CD4-positive, CD25-positive, alpha-beta regulatory T cell (primary cell): ENCODE data around the gene DPP10. TPM values are rescaled to one million over a fixed set of nuclear protein-coding genes. Genes with fewer than 3 reads are reported as not detected.

ENCODE experiments used
- ATAC-seq, 2 donors: fragments of 150-1000 bp; cut with Tn5 transposase; one replicate each; pipeline ENCODE4 v1.10.0; 2021; ENCODE audit warnings: low read depth in 2 of 2, moderate number of reproducible peaks in 2 of 2, moderate library complexity in 1 of 2
- DNase-seq, 3 donors: peaks; one replicate each; pipeline versions ENCODE4 v3.0.0 to v3.0.0-alpha.2; 2012 to 2022; ENCODE audit warnings: mixed read lengths in 1 of 3
- H3K27ac ChIP-seq: one replicate; pipeline ENCODE4 v1.7.0; 2013; ENCODE audit warnings: mild to moderate bottlenecking, low read length; ENCODE audit not compliant: insufficient read depth, poor library complexity, severe bottlenecking
- H3K27me3 ChIP-seq: one replicate; pipeline ENCODE4 v1.7.0; 2013; ENCODE audit warnings: low read length; ENCODE audit not compliant: control insufficient read depth, insufficient read depth
- H3K36me3 ChIP-seq: one replicate; pipeline ENCODE4 v1.7.0; 2013; ENCODE audit warnings: mild to moderate bottlenecking, low read length, moderate library complexity; ENCODE audit not compliant: control insufficient read depth, insufficient read depth
- H3K4me1 ChIP-seq: 2 replicates; pipeline ENCODE4 v1.7.0; 2013; ENCODE audit warnings: mild to moderate bottlenecking, low read length; ENCODE audit not compliant: insufficient read depth, control insufficient read depth, poor library complexity, severe bottlenecking
- H3K4me3 ChIP-seq: one replicate; pipeline ENCODE4 v1.7.0; 2013; ENCODE audit warnings: low read depth, mild to moderate bottlenecking, low read length, moderate library complexity
- H3K9me3 ChIP-seq, 2 experiments: 1 replicate in 1 of 2; 2 replicates in 1 of 2; pipeline ENCODE4 v1.7.0; 2013; ENCODE audit warnings: low read length in 2 of 2, mild to moderate bottlenecking in 1 of 2, moderate library complexity in 1 of 2; ENCODE audit not compliant: control insufficient read depth in 2 of 2
- H3K27ac Mint-ChIP-seq, 3 donors: one replicate each; pipeline ENCODE4 v1.8.0; 2020 to 2022; ENCODE audit warnings: mild to moderate bottlenecking in 3 of 3, mixed read lengths in 3 of 3, moderate library complexity in 2 of 3
- H3K27me3 Mint-ChIP-seq: one replicate; pipeline ENCODE4 v1.8.0; 2022; ENCODE audit warnings: mild to moderate bottlenecking, mixed read lengths
- H3K36me3 Mint-ChIP-seq: one replicate; pipeline ENCODE4 v1.8.0; 2020; ENCODE audit warnings: mixed read lengths
- H3K4me1 Mint-ChIP-seq, 4 donors: one replicate each; pipeline ENCODE4 v1.8.0; 2020 to 2022; ENCODE audit warnings: mixed read lengths in 4 of 4, mild to moderate bottlenecking in 1 of 4
- H3K4me3 Mint-ChIP-seq, 4 donors: one replicate each; pipeline ENCODE4 v1.8.0; 2020 to 2022; ENCODE audit warnings: mild to moderate bottlenecking in 4 of 4, mixed read lengths in 4 of 4, moderate library complexity in 3 of 4
- H3K9me3 Mint-ChIP-seq, 7 donors: one replicate each; pipeline ENCODE4 v1.8.0; 2020 to 2022; ENCODE audit warnings: mixed read lengths in 7 of 7, mild to moderate bottlenecking in 3 of 7, moderate library complexity in 2 of 7
- polyA plus RNA-seq, 4 donors: library from polyadenylated mRNA; unstranded; fragments of 300-500 nt; fragmentation: Illumina TruSeq; gene quantifications; one replicate each; pipeline ENCODE4 v1.2.3, GENCODE V29; 2021
- total RNA-seq: library from RNA; stranded (reverse); gene quantifications from one replicate; pipeline ENCODE4 v1.2.3, GENCODE V29; 2022

The DPP10 gene
- total and polyA plus RNA-seq, 5 donors from 2014 or later: not detected

- H3K27ac ChIP-seq: no peak overlapping the region
- peaks cover 7 to 23% (median 9%) of the 10 kb centered on the region in 7 donors for H3K9me3 Mint-ChIP-seq
Observed at GRCh38 chr2:115573756-115574155, 1131.3 kb downstream of the DPP10 start.

GRCh38 chr2:115574667-115575066 lies 1132.2 kb downstream of the DPP10 start:
- Histone ChIP-seq H3K4me3 (no peak overlapping the region), H3K27me3 (no peaks in the 10 kb centered on the region), H3K4me1 (no peaks in the 10 kb centered on the region), H3K9me3 (peaks cover 3% of the 10 kb centered on the region in 2 experiments), H3K27ac (no peak overlapping the region), H3K36me3 (no peaks in the 10 kb centered on the region)
- Mint-ChIP-seq H3K9me3 (peaks cover 7 to 20% (median 8%) of the 10 kb centered on the region in 7 donors), H3K27me3 (no peaks in the 10 kb centered on the region), H3K36me3 (no peaks in the 10 kb centered on the region), H3K27ac (no peak overlapping the region), H3K4me3 (no peak overlapping the region), H3K4me1 (peaks cover 0 to 4% (median 0%) of the 10 kb centered on the region in 4 donors)
- DNase-seq: no peak
- no peak for ATAC-seq

More at GRCh38 chr2:115573756-115574155, 1131.3 kb downstream of the DPP10 start:
- H3K36me3 ChIP-seq: no peaks in the 10 kb centered on the region
- H3K4me1 ChIP-seq: no peaks in the 10 kb centered on the region
- DNase-seq (no peak), ATAC-seq (no peak)
- H3K27ac Mint-ChIP-seq: no peak overlapping the region
- peaks cover 3 to 6% of the 10 kb centered on the region in 2 experiments for H3K9me3 ChIP-seq
- no peaks in the 10 kb centered on the region for H3K27me3 ChIP-seq
- no peak overlapping the region for H3K4me3 Mint-ChIP-seq
- no peak overlapping the region for H3K4me3 ChIP-seq
- no peaks in the 10 kb centered on the region for H3K27me3 Mint-ChIP-seq
- H3K4me1 Mint-ChIP-seq: peaks cover 0 to 4% (median 0%) of the 10 kb centered on the region in 4 donors
- H3K36me3 Mint-ChIP-seq: peaks cover 3% of the 10 kb centered on the region

GRCh38 chr2:115580784-115581183 lies 1138.3 kb downstream of the DPP10 start:
- no peak for ATAC-seq
- Mint-ChIP-seq H3K27me3 (no peaks in the 10 kb centered on the region), H3K4me1 (no peaks in the 10 kb centered on the region), H3K36me3 (no peaks in the 10 kb centered on the region), H3K27ac (no peak overlapping the region), H3K4me3 (no peak overlapping the region), H3K9me3 (peaks cover 0 to 44% (median 7%) of the 10 kb centered on the region in 7 donors)
- Histone ChIP-seq H3K27ac (no peak overlapping the region), H3K9me3 (peaks cover 5 to 11% of the 10 kb centered on the region in 2 experiments), H3K36me3 (no peaks in the 10 kb centered on the region), H3K4me1 (no peaks in the 10 kb centered on the region), H3K27me3 (no peaks in the 10 kb centered on the region), H3K4me3 (no peak overlapping the region)
- no peak for DNase-seq

- no peaks in the 10 kb centered on the region for H3K27me3 Mint-ChIP-seq
- H3K27me3 ChIP-seq: no peaks in the 10 kb centered on the region
- DNase-seq: no peak
- H3K9me3 Mint-ChIP-seq: peaks cover 0 to 46% (median 6%) of the 10 kb centered on the region in 7 donors
- H3K4me1 Mint-ChIP-seq: no peaks in the 10 kb centered on the region
- no peak overlapping the region for H3K4me3 ChIP-seq
- peaks cover 4 to 11% of the 10 kb centered on the region in 2 experiments for H3K9me3 ChIP-seq
- no peaks in the 10 kb centered on the region for H3K4me1 ChIP-seq
- H3K4me3 Mint-ChIP-seq: no peak overlapping the region
- no peak overlapping the region for H3K27ac ChIP-seq
- no peak overlapping the region for H3K27ac Mint-ChIP-seq
- no peak for ATAC-seq
- no peaks in the 10 kb centered on the region for H3K36me3 ChIP-seq
- no peaks in the 10 kb centered on the region for H3K36me3 Mint-ChIP-seq
Observed at GRCh38 chr2:115584507-115584906, 1142.1 kb downstream of the DPP10 start.

- Mint-ChIP-seq H3K27me3 (peaks cover 5% of the 10 kb centered on the region), H3K4me1 (no peaks in the 10 kb centered on the region), H3K36me3 (no peaks in the 10 kb centered on the region), H3K9me3 (peaks cover 0 to 26% (median 6%) of the 10 kb centered on the region in 7 donors), H3K27ac (no peak overlapping the region), H3K4me3 (no peak overlapping the region)
- no peaks in the 10 kb centered on the region for H3K27me3 ChIP-seq
- H3K4me3 ChIP-seq: no peak overlapping the region
- no peak overlapping the region for H3K27ac ChIP-seq
- DNase-seq (no peak), ATAC-seq (no peak)
- H3K4me1 ChIP-seq: no peaks in the 10 kb centered on the region
- peaks cover 8 to 12% of the 10 kb centered on the region in 2 experiments for H3K9me3 ChIP-seq
- no peaks in the 10 kb centered on the region for H3K36me3 ChIP-seq
Observed at GRCh38 chr2:115596659-115597375, 1154.4 kb downstream of the DPP10 start.

GRCh38 chr2:115603285-115603684 lies 1160.8 kb downstream of the DPP10 start:
- no peak for ATAC-seq
- H3K27me3 ChIP-seq: no peaks in the 10 kb centered on the region
- H3K36me3 ChIP-seq: no peaks in the 10 kb centered on the region
- H3K27ac ChIP-seq: no peak overlapping the region
- no peaks in the 10 kb centered on the region for H3K36me3 Mint-ChIP-seq
- no peak overlapping the region for H3K4me3 ChIP-seq
- peaks cover 5% of the 10 kb centered on the region for H3K27me3 Mint-ChIP-seq
- peaks cover 0 to 17% (median 6%) of the 10 kb centered on the region in 7 donors for H3K9me3 Mint-ChIP-seq
- H3K4me3 Mint-ChIP-seq: no peak overlapping the region
- H3K4me1 ChIP-seq: no peaks in the 10 kb centered on the region
- no peak for DNase-seq
- H3K4me1 Mint-ChIP-seq: no peaks in the 10 kb centered on the region
- H3K27ac Mint-ChIP-seq: no peak overlapping the region
- H3K9me3 ChIP-seq: peaks cover 0 to 5% of the 10 kb centered on the region in 2 experiments

- H3K36me3 ChIP-seq: no peaks in the 10 kb centered on the region
- no peaks in the 10 kb centered on the region for H3K9me3 ChIP-seq
- H3K27me3 ChIP-seq: no peaks in the 10 kb centered on the region
- no peak overlapping the region for H3K27ac ChIP-seq
- no peak overlapping the region for H3K4me3 ChIP-seq
- Mint-ChIP-seq H3K9me3 (peaks cover 0 to 27% (median 6%) of the 10 kb centered on the region in 7 donors), H3K36me3 (no peaks in the 10 kb centered on the region), H3K27me3 (no peaks in the 10 kb centered on the region), H3K27ac (no peak overlapping the region), H3K4me3 (no peak overlapping the region), H3K4me1 (no peaks in the 10 kb centered on the region)
- DNase-seq (no peak), ATAC-seq (no peak)
- no peaks in the 10 kb centered on the region for H3K4me1 ChIP-seq
Observed at GRCh38 chr2:115606350-115606749, 1163.9 kb downstream of the DPP10 start.

- no peak for DNase-seq
- no peak overlapping the region for H3K27ac ChIP-seq
- no peak overlapping the region for H3K27ac Mint-ChIP-seq
- peaks cover 0 to 34% (median 4%) of the 10 kb centered on the region in 7 donors for H3K9me3 Mint-ChIP-seq
- H3K4me1 Mint-ChIP-seq: no peaks in the 10 kb centered on the region
- H3K36me3 Mint-ChIP-seq: no peaks in the 10 kb centered on the region
- no peaks in the 10 kb centered on the region for H3K27me3 Mint-ChIP-seq
- H3K4me3 ChIP-seq: no peak overlapping the region
- no peak for ATAC-seq
- H3K4me1 ChIP-seq: no peaks in the 10 kb centered on the region
- H3K27me3 ChIP-seq: no peaks in the 10 kb centered on the region
- no peaks in the 10 kb centered on the region for H3K36me3 ChIP-seq
- H3K9me3 ChIP-seq: no peaks in the 10 kb centered on the region
- H3K4me3 Mint-ChIP-seq: no peak overlapping the region
Observed at GRCh38 chr2:115609978-115610377, 1167.5 kb downstream of the DPP10 start.
